SU-DHL-6 (cell line): ENCODE results near the gene TP73.

ENCODE experiments used
- H2AFZ ChIP-seq: fragments of 200-600 bp; sonication (generic); 2 replicates; pipeline ENCODE4 v1.6.1; 2014; ENCODE audit warnings: low read depth, mild to moderate bottlenecking, moderate library complexity, mixed read lengths, antibody characterized with exemption, low read length; ENCODE audit not compliant: severe bottlenecking
- H3F3A ChIP-seq: fragments of 200-600 bp; shearing (Covaris generic); 2 replicates; pipeline ENCODE4 v1.6.0; 2016; ENCODE audit warnings: antibody characterized with exemption, mild to moderate bottlenecking; ENCODE audit not compliant: insufficient read depth
- H3K27ac ChIP-seq: fragments of 200-600 bp; sonication (generic); 2 replicates; pipeline ENCODE4 v1.5.1; 2016; ENCODE audit warnings: low read depth, mild to moderate bottlenecking, low read length, moderate library complexity, mixed read lengths
- H3K27me3 ChIP-seq: fragments of 200-600 bp; sonication (generic), shearing (Covaris generic); 2 replicates; pipeline ENCODE4 v1.6.0; 2014; ENCODE audit warnings: mild to moderate bottlenecking, low read length
- H3K36me3 ChIP-seq: fragments of 200-600 bp; sonication (generic); 2 replicates; pipeline ENCODE4 v1.6.1; 2014; ENCODE audit warnings: mild to moderate bottlenecking, low read length, mixed read lengths
- H3K4me2 ChIP-seq: fragments of 300-600, 200-600 bp; shearing (Covaris generic), sonication (generic); 2 replicates; pipeline ENCODE4 v1.6.0; 2014; ENCODE audit warnings: low read length, low read depth, mild to moderate bottlenecking; ENCODE audit not compliant: poor library complexity, severe bottlenecking
- H3K4me3 ChIP-seq: fragments of 200-600 bp; sonication (generic); 2 replicates; pipeline ENCODE4 v1.5.1; 2014; ENCODE audit warnings: antibody characterized with exemption, low read length, mild to moderate bottlenecking, mixed read lengths; ENCODE audit not compliant: insufficient read depth, poor library complexity, severe bottlenecking
- H3K79me2 ChIP-seq: fragments of 200-600 bp; sonication (generic); 2 replicates; pipeline ENCODE4 v1.6.1; 2014; ENCODE audit warnings: mild to moderate bottlenecking, low read length, moderate library complexity; ENCODE audit not compliant: insufficient read depth
- H3K9ac ChIP-seq: fragments of 200-600 bp; sonication (generic); 2 replicates; pipeline ENCODE4 v1.7.0; 2014; ENCODE audit warnings: mild to moderate bottlenecking, low read length
- H3K9me2 ChIP-seq: fragments of 200-600 bp; sonication (generic); replicated peaks from 2 replicates; pipeline ENCODE4 v1.6.1; 2014; ENCODE audit warnings: low read length; ENCODE audit not compliant: insufficient read depth
- H3K9me3 ChIP-seq: fragments of 200-600 bp; sonication (generic); 2 replicates; pipeline ENCODE4 v1.6.1; 2014; ENCODE audit warnings: low read length, mixed read lengths; ENCODE audit not compliant: insufficient read depth
- H4K20me1 ChIP-seq: fragments of 200-600 bp; sonication (generic); 2 replicates; pipeline ENCODE4 v1.6.1; 2014; ENCODE audit warnings: low read depth, mild to moderate bottlenecking, antibody characterized with exemption, low read length, moderate library complexity, mixed read lengths
- CTCF ChIP-seq: fragments of 200-600 bp; sonication (generic); IDR thresholded peaks from one replicate; pipeline ENCODE4 v1.5.1; 2017; ENCODE audit warnings: antibody characterized with exemption, mild to moderate bottlenecking, low read length, moderate library complexity; ENCODE audit not compliant: insufficient read depth, poor library complexity, severe bottlenecking
- EZH2phosphoT487 ChIP-seq: fragments of 200-600 bp; sonication (generic), shearing (Covaris generic); conservative IDR thresholded peaks from 2 replicates; pipeline ENCODE4 v1.6.1; 2018; ENCODE audit warnings: mild to moderate bottlenecking, antibody characterized with exemption, low read length, moderate library complexity, mixed read lengths

The TP73 gene

GRCh38 chr1:3634059-3634800 lies 18.1 kb upstream of the TP73 start:
- Histone ChIP-seq H3K9ac (no peak overlapping the region), H3K27me3 (no peaks in the 10 kb centered on the region), H3K79me2 (no peaks in the 10 kb centered on the region), H3K4me3 (no peak overlapping the region), H3K9me3 (no peaks in the 10 kb centered on the region), H3F3A (no peaks in the 10 kb centered on the region), H2AFZ (no peak overlapping the region), H3K9me2 (no peaks in the 10 kb centered on the region), H4K20me1 (no peaks in the 10 kb centered on the region), H3K4me2 (no peak overlapping the region), H3K36me3 (no peaks in the 10 kb centered on the region), H3K27ac (no peak overlapping the region)
- TF ChIP-seq EZH2phosphoT487 = no peak
- TF ChIP-seq CTCF = no peak

DNA sequence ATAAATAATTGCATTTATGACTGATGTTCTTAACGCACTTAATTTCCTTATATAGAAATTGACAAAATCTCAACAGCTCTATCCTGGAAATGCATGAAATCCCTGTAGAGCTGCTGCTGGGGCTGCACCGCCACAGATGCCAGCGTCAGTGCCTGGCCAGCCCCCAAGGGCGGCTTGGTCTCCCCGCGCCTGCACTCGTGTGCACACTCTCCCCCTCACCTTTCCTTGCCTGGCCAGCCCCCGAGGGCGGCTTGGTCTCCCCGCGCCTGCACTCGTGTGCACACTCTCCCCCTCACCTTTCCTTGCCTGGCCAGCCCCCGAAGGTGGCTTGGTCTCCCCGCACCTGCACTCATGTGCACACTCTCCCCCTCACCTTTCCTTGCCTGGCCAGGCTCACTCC lies 16.2 kb upstream of the TP73 start:
- Histone ChIP-seq H3K9me2 (no peaks in the 10 kb centered on the region), H3K9me3 (no peaks in the 10 kb centered on the region), H2AFZ (no peak overlapping the region), H3K27me3 (no peaks in the 10 kb centered on the region), H4K20me1 (no peaks in the 10 kb centered on the region), H3K79me2 (no peaks in the 10 kb centered on the region), H3K9ac (no peak overlapping the region), H3K4me3 (no peak overlapping the region), H3K4me2 (no peak overlapping the region), H3K36me3 (no peaks in the 10 kb centered on the region), H3K27ac (no peak overlapping the region), H3F3A (no peaks in the 10 kb centered on the region)
- no peak for TF ChIP-seq EZH2phosphoT487
- no peak for TF ChIP-seq CTCF

GRCh38 chr1:3636531-3636930 lies 15.8 kb upstream of the TP73 start:
- Histone ChIP-seq H2AFZ (no peak overlapping the region), H3K27ac (no peak overlapping the region), H3F3A (no peaks in the 10 kb centered on the region), H3K4me3 (no peak overlapping the region), H3K27me3 (no peaks in the 10 kb centered on the region), H4K20me1 (no peaks in the 10 kb centered on the region), H3K9ac (no peak overlapping the region), H3K9me3 (no peaks in the 10 kb centered on the region), H3K79me2 (no peaks in the 10 kb centered on the region), H3K9me2 (no peaks in the 10 kb centered on the region), H3K4me2 (no peak overlapping the region), H3K36me3 (no peaks in the 10 kb centered on the region)
- TF ChIP-seq EZH2phosphoT487 = no peak
- no peak for TF ChIP-seq CTCF
